ENCODE measurements around the gene CCDC74A. TPM values are rescaled to one million over a fixed set of nuclear protein-coding genes. Genes with fewer than 3 reads are reported as not detected.
"Not testable (repeated sequence)": the region's sequence is repeated elsewhere in the genome, so short reads cannot be mapped to it uniquely, and the experiment has no call there.

The CCDC74A gene
- total RNA-seq, 1 donor, result 13.4 TPM

DNA sequence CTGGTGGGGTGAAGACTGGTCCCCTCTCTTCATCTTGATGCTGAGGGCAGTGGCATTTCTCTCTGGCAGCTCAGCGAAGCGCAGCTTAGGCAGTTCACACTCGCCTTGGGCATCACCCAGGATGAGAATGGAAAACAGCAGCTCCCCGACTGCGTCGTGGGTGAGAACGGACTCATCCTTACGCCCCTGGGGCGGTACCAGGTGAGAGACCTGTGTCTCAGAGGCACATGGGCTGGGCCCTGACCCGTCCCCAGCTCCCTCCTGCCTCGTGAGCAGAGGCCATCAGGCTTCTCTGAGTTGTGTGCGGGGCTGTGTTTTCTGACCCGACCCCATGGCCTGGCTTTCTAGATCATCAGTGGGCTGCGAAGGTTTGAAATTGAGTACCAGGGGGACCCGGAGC lies 8.2 kb upstream of the CCDC74A start:
- TF ChIP-seq, protein P1, sequence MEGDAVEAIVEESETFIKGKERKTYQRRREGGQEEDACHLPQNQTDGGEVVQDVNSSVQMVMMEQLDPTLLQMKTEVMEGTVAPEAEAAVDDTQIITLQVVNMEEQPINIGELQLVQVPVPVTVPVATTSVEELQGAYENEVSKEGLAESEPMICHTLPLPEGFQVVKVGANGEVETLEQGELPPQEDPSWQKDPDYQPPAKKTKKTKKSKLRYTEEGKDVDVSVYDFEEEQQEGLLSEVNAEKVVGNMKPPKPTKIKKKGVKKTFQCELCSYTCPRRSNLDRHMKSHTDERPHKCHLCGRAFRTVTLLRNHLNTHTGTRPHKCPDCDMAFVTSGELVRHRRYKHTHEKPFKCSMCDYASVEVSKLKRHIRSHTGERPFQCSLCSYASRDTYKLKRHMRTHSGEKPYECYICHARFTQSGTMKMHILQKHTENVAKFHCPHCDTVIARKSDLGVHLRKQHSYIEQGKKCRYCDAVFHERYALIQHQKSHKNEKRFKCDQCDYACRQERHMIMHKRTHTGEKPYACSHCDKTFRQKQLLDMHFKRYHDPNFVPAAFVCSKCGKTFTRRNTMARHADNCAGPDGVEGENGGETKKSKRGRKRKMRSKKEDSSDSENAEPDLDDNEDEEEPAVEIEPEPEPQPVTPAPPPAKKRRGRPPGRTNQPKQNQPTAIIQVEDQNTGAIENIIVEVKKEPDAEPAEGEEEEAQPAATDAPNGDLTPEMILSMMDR (IDR thresholded peaks at IDR 0.05; ENCODE audit: extremely low read depth, low read depth, low read length), result no peak
- H3K4me3 ChIP-seq (ENCODE audit: insufficient read depth, low read length), result no peak overlapping the region
- H3K27me3 ChIP-seq (ENCODE audit: insufficient read depth, low read length), result no peaks in the 10 kb centered on the region
- H2AFZ ChIP-seq (ENCODE audit: low read length), result no peak overlapping the region
- no peak overlapping the region for H3K27ac ChIP-seq (ENCODE audit: low read depth, low read length)
- no peak for DNase-seq (ENCODE audit: insufficient read length, low spot score, missing footprints)
- H3K79me2 ChIP-seq (ENCODE audit: insufficient read depth, low read length), result no peaks in the 10 kb centered on the region
- no peaks in the 10 kb centered on the region for H3K9me3 ChIP-seq (ENCODE audit: low read depth, low read length)
- no peak overlapping the region for H3K4me2 ChIP-seq (ENCODE audit: insufficient read depth, low read length)
- H3K36me3 ChIP-seq (ENCODE audit: insufficient read depth, low read length), result peaks cover 8% of the 10 kb centered on the region
- H4K20me1 ChIP-seq (ENCODE audit: insufficient read depth, low read length), result no peaks in the 10 kb centered on the region
- no peaks in the 10 kb centered on the region for H3K4me1 ChIP-seq (ENCODE audit: insufficient read depth, low read length)

DNA sequence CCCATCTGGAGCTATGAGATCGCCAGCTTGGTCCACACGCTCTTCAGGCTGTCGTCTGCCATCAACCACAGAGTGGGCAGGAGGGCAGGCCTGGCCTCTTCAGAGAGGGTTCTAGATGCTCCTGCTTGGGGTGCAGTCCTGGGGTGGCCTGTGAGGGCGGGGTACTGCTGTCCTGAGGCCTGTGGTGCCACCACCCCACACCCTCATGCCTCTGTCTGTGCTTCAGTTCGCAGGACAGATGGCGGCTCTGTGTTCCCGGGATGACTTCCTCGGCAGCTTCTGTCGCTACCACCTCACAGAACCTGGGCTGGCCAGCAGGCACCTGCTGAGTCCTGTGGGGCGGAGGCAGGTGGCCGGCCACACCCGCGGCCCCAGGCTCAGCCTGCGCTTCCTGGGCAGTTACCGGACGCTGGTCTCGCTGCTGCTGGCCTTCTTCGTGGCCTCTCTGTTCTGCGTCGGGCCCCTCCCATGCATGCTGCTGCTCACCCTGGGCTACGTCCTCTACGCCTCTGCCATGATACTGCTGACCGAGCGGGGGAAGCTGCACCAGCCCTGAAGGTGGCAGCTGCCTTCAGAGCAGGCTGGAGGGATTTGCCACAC lies 7.7 kb upstream of the CCDC74A start:
- H4K20me1 ChIP-seq (ENCODE audit: insufficient read depth, low read length); H3K27ac ChIP-seq (ENCODE audit: low read depth, low read length): not testable (repeated sequence)

DNA sequence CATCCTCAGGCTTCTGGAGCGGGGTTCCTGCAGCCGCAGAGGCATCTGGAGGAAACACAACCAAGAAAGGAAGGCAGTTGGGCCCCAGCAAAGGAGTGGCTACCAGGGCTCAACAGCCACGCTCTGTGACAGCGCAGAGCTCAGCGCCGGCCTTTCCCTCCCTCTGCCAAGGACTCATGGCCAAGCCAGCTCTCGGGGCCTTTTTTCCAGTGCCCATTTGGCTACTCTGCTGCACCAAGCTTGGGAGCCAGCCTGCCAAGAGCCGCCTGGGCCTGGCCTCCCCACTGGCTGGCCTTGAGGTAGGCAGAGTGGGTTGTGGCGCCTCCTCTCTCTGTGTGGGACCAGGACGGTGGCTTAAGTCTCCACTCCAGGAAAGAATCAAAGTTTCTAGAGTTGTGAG lies 7.2 kb upstream of the CCDC74A start:
- no peaks in the 10 kb centered on the region for H3K27me3 ChIP-seq (ENCODE audit: insufficient read depth, low read length)
- H3K4me1 ChIP-seq (ENCODE audit: insufficient read depth, low read length), result no peaks in the 10 kb centered on the region
- H3K4me2 ChIP-seq (ENCODE audit: insufficient read depth, low read length), result no peak overlapping the region
- H3K79me2 ChIP-seq (ENCODE audit: insufficient read depth, low read length), result no peaks in the 10 kb centered on the region
- H4K20me1 ChIP-seq (ENCODE audit: insufficient read depth, low read length), result no peaks in the 10 kb centered on the region
- TF ChIP-seq, protein P1 (IDR thresholded peaks at IDR 0.05; ENCODE audit: extremely low read depth, low read depth, low read length), result no peak
- DNase-seq (ENCODE audit: insufficient read length, low spot score, missing footprints), result peak; percentile 64
- H3K9me3 ChIP-seq (ENCODE audit: low read depth, low read length), result no peaks in the 10 kb centered on the region
- H3K4me3 ChIP-seq (ENCODE audit: insufficient read depth, low read length), result no peak overlapping the region
- peaks cover 8% of the 10 kb centered on the region for H3K36me3 ChIP-seq (ENCODE audit: insufficient read depth, low read length)
- no peak overlapping the region for H3K27ac ChIP-seq (ENCODE audit: low read depth, low read length)
- H2AFZ ChIP-seq (ENCODE audit: low read length), result no peak overlapping the region

More for the DNA sequence above, 7.7 kb upstream of the CCDC74A start:
- H3K4me3 ChIP-seq (ENCODE audit: insufficient read depth, low read length); H3K9me3 ChIP-seq (ENCODE audit: low read depth, low read length); H3K4me2 ChIP-seq (ENCODE audit: insufficient read depth, low read length); H3K36me3 ChIP-seq (ENCODE audit: insufficient read depth, low read length); H2AFZ ChIP-seq (ENCODE audit: low read length); H3K4me1 ChIP-seq (ENCODE audit: insufficient read depth, low read length); H3K79me2 ChIP-seq (ENCODE audit: insufficient read depth, low read length); DNase-seq (ENCODE audit: insufficient read length, low spot score, missing footprints); H3K27me3 ChIP-seq (ENCODE audit: insufficient read depth, low read length): not testable (repeated sequence)

DNA sequence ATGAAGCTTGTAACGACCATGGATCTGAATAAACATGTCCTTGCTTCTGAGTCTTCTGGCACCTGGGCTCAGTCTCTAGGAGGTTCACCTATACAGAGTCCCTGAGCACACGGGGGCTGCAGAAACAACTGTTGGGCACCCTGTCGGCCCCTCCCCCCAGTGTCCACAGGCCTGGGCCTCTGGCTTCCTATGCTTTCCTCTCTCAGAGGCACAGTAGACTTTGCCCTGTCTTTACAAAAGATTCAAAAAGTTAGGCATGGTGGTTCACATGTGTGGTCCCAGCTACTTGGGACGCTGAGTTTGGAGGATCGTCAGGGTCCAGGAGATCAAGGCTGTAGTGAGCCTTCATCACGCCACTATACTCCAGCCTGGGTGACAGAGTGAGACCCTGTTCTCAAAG lies 6.2 kb upstream of the CCDC74A start:
- not testable (repeated sequence) for H3K36me3 ChIP-seq (ENCODE audit: insufficient read depth, low read length); H3K27ac ChIP-seq (ENCODE audit: low read depth, low read length); H4K20me1 ChIP-seq (ENCODE audit: insufficient read depth, low read length); H3K79me2 ChIP-seq (ENCODE audit: insufficient read depth, low read length); H3K9me3 ChIP-seq (ENCODE audit: low read depth, low read length); DNase-seq (ENCODE audit: insufficient read length, low spot score, missing footprints); H3K4me1 ChIP-seq (ENCODE audit: insufficient read depth, low read length); H3K4me3 ChIP-seq (ENCODE audit: insufficient read depth, low read length); H3K4me2 ChIP-seq (ENCODE audit: insufficient read depth, low read length); H2AFZ ChIP-seq (ENCODE audit: low read length); H3K27me3 ChIP-seq (ENCODE audit: insufficient read depth, low read length)

DNA sequence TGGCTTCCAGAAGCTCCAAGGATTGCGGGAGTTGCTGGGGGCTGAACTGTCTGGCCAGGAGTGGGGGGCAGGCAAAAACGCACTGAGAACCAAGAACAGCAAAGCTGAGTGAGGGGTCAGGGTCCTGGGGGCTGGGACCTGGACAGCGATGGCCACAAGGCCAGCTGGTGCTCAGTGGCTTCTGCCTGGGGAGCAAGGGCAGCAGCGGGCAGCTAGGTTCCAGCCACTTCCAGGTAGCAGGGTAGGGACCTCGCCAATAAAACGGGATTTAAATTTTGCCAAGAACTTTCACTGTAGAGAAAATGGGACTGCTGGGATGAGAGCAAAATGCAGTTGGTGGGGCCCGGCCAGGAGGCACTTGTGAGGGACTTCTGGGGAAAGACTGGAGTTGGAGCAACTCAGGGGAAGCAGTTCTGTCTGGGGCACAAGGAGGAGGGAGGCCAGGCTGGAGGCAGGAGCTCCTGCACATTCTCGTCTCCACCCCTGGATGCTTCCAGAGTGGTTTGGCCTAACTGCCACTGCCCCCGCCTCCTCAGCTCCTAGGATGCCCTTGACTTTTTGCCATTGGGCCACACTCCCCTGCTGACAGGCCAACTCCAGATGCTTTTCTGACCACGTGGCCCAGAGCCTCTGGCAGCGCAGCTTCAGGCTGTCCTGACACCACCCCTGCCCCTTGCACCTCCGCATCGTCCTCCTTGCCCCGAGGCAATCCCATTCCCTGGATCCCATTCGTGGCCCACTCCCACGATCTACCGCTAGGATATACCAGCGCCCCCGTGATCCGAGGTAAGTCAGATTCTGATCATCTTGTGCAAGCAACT lies 5.5 kb upstream of the CCDC74A start:
- no peak overlapping the region for H3K27ac ChIP-seq (ENCODE audit: low read depth, low read length)
- no peaks in the 10 kb centered on the region for H3K27me3 ChIP-seq (ENCODE audit: insufficient read depth, low read length)
- TF ChIP-seq, protein P1 (IDR thresholded peaks at IDR 0.05; ENCODE audit: extremely low read depth, low read depth, low read length), result no peak
- H3K36me3 ChIP-seq (ENCODE audit: insufficient read depth, low read length), result peaks cover 8% of the 10 kb centered on the region
- no peak overlapping the region for H2AFZ ChIP-seq (ENCODE audit: low read length)
- H3K4me2 ChIP-seq (ENCODE audit: insufficient read depth, low read length), result no peak overlapping the region
- H3K4me3 ChIP-seq (ENCODE audit: insufficient read depth, low read length), result no peak overlapping the region
- H3K9me3 ChIP-seq (ENCODE audit: low read depth, low read length), result no peaks in the 10 kb centered on the region
- H3K4me1 ChIP-seq (ENCODE audit: insufficient read depth, low read length), result no peaks in the 10 kb centered on the region
- H3K79me2 ChIP-seq (ENCODE audit: insufficient read depth, low read length), result no peaks in the 10 kb centered on the region
- peak; percentile 64 for DNase-seq (ENCODE audit: insufficient read length, low spot score, missing footprints)
- no peaks in the 10 kb centered on the region for H4K20me1 ChIP-seq (ENCODE audit: insufficient read depth, low read length)

DNA sequence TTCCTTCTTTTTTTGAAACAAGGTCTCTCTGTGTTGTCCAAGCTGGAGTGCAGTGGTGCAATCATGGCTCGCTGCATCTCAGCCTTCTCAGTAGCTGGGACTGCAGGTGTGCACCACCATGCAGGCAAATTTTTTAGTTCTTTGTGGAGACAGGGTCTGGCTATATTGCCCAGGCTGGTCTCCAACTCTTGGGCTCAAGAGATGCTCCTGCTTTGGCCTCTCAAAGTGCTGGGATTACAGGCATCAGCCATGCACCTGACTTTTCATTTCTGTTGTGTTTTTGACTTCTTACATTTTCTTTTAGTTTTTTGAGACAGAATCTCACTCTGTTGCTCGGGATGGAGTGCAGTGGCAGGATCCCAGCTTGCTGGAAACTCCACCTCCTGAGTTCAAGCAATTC lies 2.4 kb upstream of the CCDC74A start:
- H3K79me2 ChIP-seq (ENCODE audit: insufficient read depth, low read length); H3K36me3 ChIP-seq (ENCODE audit: insufficient read depth, low read length); H2AFZ ChIP-seq (ENCODE audit: low read length); H3K4me3 ChIP-seq (ENCODE audit: insufficient read depth, low read length); H3K4me1 ChIP-seq (ENCODE audit: insufficient read depth, low read length); H3K9me3 ChIP-seq (ENCODE audit: low read depth, low read length); DNase-seq (ENCODE audit: insufficient read length, low spot score, missing footprints); H3K27me3 ChIP-seq (ENCODE audit: insufficient read depth, low read length); H4K20me1 ChIP-seq (ENCODE audit: insufficient read depth, low read length); H3K4me2 ChIP-seq (ENCODE audit: insufficient read depth, low read length); H3K27ac ChIP-seq (ENCODE audit: low read depth, low read length): not testable (repeated sequence)

Data from osteoblast (primary cell).